HL-60 (cell line): ENCODE results near the gene TPR.

Experiments used
- CTCF ChIP-seq: IDR thresholded peaks from one replicate; pipeline ENCODE4 v1.5.1; 2011; ENCODE audit warnings: low read length, control low read depth, inconsistent platforms; ENCODE audit not compliant: insufficient read depth
- GABPA ChIP-seq: IDR thresholded peaks from 2 replicates; pipeline ENCODE4 v1.6.1; 2012; ENCODE audit warnings: low read depth
- POLR2AphosphoS5 ChIP-seq: IDR thresholded peaks from 2 replicates; pipeline ENCODE4 v1.6.1; 2012; ENCODE audit warnings: low read depth
- REST ChIP-seq: IDR thresholded peaks from 2 replicates; pipeline ENCODE4 v1.6.1; 2012; ENCODE audit warnings: low read depth; ENCODE audit not compliant: insufficient replicate concordance

- TF ChIP-seq CTCF = no peak
- no peak for TF ChIP-seq POLR2AphosphoS5
- TF ChIP-seq REST = no peak
- TF ChIP-seq GABPA = no peak
These were observed 67.6 kb downstream of the TPR start for GRCh38 chr1:186307445-186307844.
